K562 (cell line): ENCODE results near the gene BTN3A1. TPM values are rescaled to one million over a fixed set of nuclear protein-coding genes. Genes with fewer than 3 reads are reported as not detected.

Experiments
- ATAC-seq: fragments of 200-7000 bp; cut with Tn5 transposase; 3 replicates; pipeline ENCODE4 v1.9.1; 2020; ENCODE audit warnings: moderate library complexity
- BruUV-seq: library from RNA; stranded (reverse); fragments of 400-500 nt; replicated peaks from 2 replicates; lab custom pipeline; 2021; lab: Mats Ljungman, UMichigan
- CTCF ChIA-PET: fragments of 300-600 bp; formaldehyde crosslinking; extraction: SDS; loops from one replicate; lab custom pipeline; 2021; ENCODE audit warnings: low intra/inter-chr PET ratio; lab: Yijun Ruan, JAX
- POLR2A ChIA-PET: fragments of 300-600, 350-650 bp; sonication (Branson Sonifier 250); formaldehyde crosslinking; extraction: SDS; loops from one replicate; lab custom pipeline; 2021; ENCODE audit warnings: antibody characterized with exemption, inconsistent platforms; lab: Yijun Ruan, JAX
- DNase-seq, 4 experiments: peaks; one replicate each; pipeline versions ENCODE4 v3.0.0 to v3.0.0-alpha.2; 2011 to 2018; ENCODE audit warnings: low spot score in 3 of 4, mixed read lengths in 3 of 4; ENCODE audit errors: extremely low read depth in 1 of 4
- FAIRE-seq: peaks from 2 replicates; lab custom pipeline; 2011; peaks lifted over from hg19 to GRCh38; lab: Jason Lieb, UNC
- H2AFZ ChIP-seq: 2 replicates; pipeline ENCODE4 v1.6.0; 2011; ENCODE audit warnings: low read depth, low read length, control low read depth, inconsistent platforms
- H3K27ac ChIP-seq: fragments of 200-600 bp; 3 replicates; pipeline ENCODE4 v1.8.0; 2011; ENCODE audit warnings: low read depth, mild to moderate bottlenecking, control low read depth, inconsistent platforms, low read length, moderate library complexity, mixed read lengths; ENCODE audit errors: extremely low read depth
- H3K27me3 ChIP-seq, 2 experiments: fragments of 300-600 bp in 1 of 2; 2 replicates in 1 of 2; 3 replicates in 1 of 2; pipeline versions ENCODE4 v1.6.0 to v1.8.0; 2011; ENCODE audit warnings: inconsistent platforms in 2 of 2, low read length in 2 of 2, mild to moderate bottlenecking in 1 of 2, mixed read lengths in 1 of 2, moderate library complexity in 1 of 2; ENCODE audit not compliant: control insufficient read depth in 2 of 2, insufficient read depth in 2 of 2
- H3K36me3 ChIP-seq: fragments of 300-600 bp; 3 replicates; pipeline ENCODE4 v1.8.0; 2011; ENCODE audit warnings: mild to moderate bottlenecking, low read length, inconsistent platforms; ENCODE audit not compliant: control insufficient read depth, insufficient read depth
- H3K4me1 ChIP-seq, 2 experiments: fragments of 200-600 bp in 1 of 2; replicated peaks in 1 of 2; 2 replicates in 1 of 2; 3 replicates in 1 of 2; pipeline versions ENCODE4 v1.5.1 to v1.8.0; 2011; ENCODE audit warnings: inconsistent platforms in 2 of 2, low read length in 2 of 2, mild to moderate bottlenecking in 1 of 2, mixed read lengths in 1 of 2, moderate library complexity in 1 of 2; ENCODE audit not compliant: control insufficient read depth in 2 of 2, insufficient read depth in 2 of 2
- H3K4me2 ChIP-seq: 2 replicates; pipeline ENCODE4 v1.6.1; 2011; ENCODE audit warnings: low read length, control low read depth, inconsistent platforms, mixed read lengths; ENCODE audit not compliant: insufficient read depth
- H3K4me3 ChIP-seq: fragments of 200-600 bp; sonication (generic), shearing (Covaris generic); 2 replicates; pipeline ENCODE4 v1.5.1; 2016; ENCODE audit warnings: control low read depth, inconsistent platforms
- H3K79me2 ChIP-seq: fragments of 200-600 bp; 3 replicates; pipeline ENCODE4 v1.8.0; 2011; ENCODE audit warnings: low read length, inconsistent platforms; ENCODE audit not compliant: control insufficient read depth, insufficient read depth
- H3K9ac ChIP-seq, 2 experiments: 2 replicates each; pipeline versions ENCODE4 v1.6.0 to v1.6.1; 2011; ENCODE audit warnings: low read depth in 2 of 2, low read length in 2 of 2, control low read depth in 1 of 2, inconsistent platforms in 1 of 2, mild to moderate bottlenecking in 1 of 2, mixed read lengths in 1 of 2; ENCODE audit not compliant: insufficient read depth in 1 of 2
- H3K9me1 ChIP-seq: one replicate; pipeline ENCODE4 v1.6.0; 2011; ENCODE audit warnings: inconsistent platforms, mild to moderate bottlenecking, low read length, moderate library complexity; ENCODE audit not compliant: control insufficient read depth, insufficient read depth
- H3K9me3 ChIP-seq: replicated peaks from 2 replicates; pipeline ENCODE4 v1.5.1; 2011; ENCODE audit warnings: low read depth, low read length, inconsistent platforms; ENCODE audit not compliant: control insufficient read depth, insufficient read depth
- H4K20me1 ChIP-seq: replicated peaks from 2 replicates; pipeline ENCODE4 v1.6.1; 2011; ENCODE audit warnings: low read length, inconsistent platforms, mixed read lengths; ENCODE audit not compliant: control insufficient read depth, insufficient read depth
- ARID1B ChIP-seq: fragments of 450-650 bp; IDR thresholded peaks from 2 replicates; pipeline ENCODE4 v1.6.1; 2016; ENCODE audit warnings: antibody characterized with exemption, mild to moderate bottlenecking, inconsistent platforms
- DMBX1 ChIP-seq: fragments of 250-450 bp; sonication (Bioruptor Pico); IDR thresholded peaks from 2 replicates; pipeline ENCODE4 v1.8.0; 2022; ENCODE audit warnings: inconsistent platforms, mild to moderate bottlenecking, moderate library complexity, borderline replicate concordance
- GABPB1 ChIP-seq: sonication (generic); formaldehyde crosslinking; IDR thresholded peaks from 2 replicates; pipeline ENCODE4 v1.8.0; 2022; ENCODE audit warnings: mild to moderate bottlenecking, missing genetic modification reagents
- HDAC2 ChIP-seq: fragments of 450-650 bp; IDR thresholded peaks from 2 replicates; pipeline ENCODE4 v1.6.1; 2016; ENCODE audit warnings: mild to moderate bottlenecking
- KDM5B ChIP-seq: fragments of 200-600 bp; sonication (generic); IDR thresholded peaks from 2 replicates; pipeline ENCODE4 v1.6.1; 2012; ENCODE audit warnings: low read depth, mild to moderate bottlenecking, moderate library complexity, low read length, control low read depth, inconsistent platforms; ENCODE audit not compliant: insufficient replicate concordance
- L3MBTL2 ChIP-seq: fragments of 450-650 bp; IDR thresholded peaks from 2 replicates; pipeline ENCODE4 v1.6.1; 2016; ENCODE audit warnings: mild to moderate bottlenecking, moderate library complexity
- PHF20 ChIP-seq: fragments of 450-650 bp; IDR thresholded peaks from 2 replicates; pipeline ENCODE4 v1.6.1; 2018; ENCODE audit not compliant: partially characterized antibody
- PML ChIP-seq: IDR thresholded peaks from 2 replicates; pipeline ENCODE4 v1.6.1; 2012; ENCODE audit warnings: low read length, inconsistent platforms
- RBM25 ChIP-seq: fragments of 200-400 bp; formaldehyde crosslinking; IDR thresholded peaks from 2 replicates; pipeline ENCODE4 v1.6.1; 2018; ENCODE audit warnings: low read length, low read depth, moderate library complexity; ENCODE audit not compliant: severe bottlenecking
- SUPT5H ChIP-seq: fragments of 450-650 bp; IDR thresholded peaks from 2 replicates; pipeline ENCODE4 v1.6.1; 2016
- TCF3 ChIP-seq: sonication (generic); formaldehyde crosslinking; IDR thresholded peaks from 2 replicates; pipeline ENCODE4 v1.4.0; 2020; ENCODE audit warnings: mild to moderate bottlenecking, missing genetic modification reagents
- TCFL5 ChIP-seq: fragments of 250-450 bp; sonication (Bioruptor Pico); conservative IDR thresholded peaks from 2 replicates; pipeline ENCODE4 v1.6.1; 2021; ENCODE audit warnings: mild to moderate bottlenecking, moderate library complexity, matching md5 sums
- TFAM ChIP-seq: fragments of 250-450 bp; sonication (Bioruptor Pico); conservative IDR thresholded peaks from 2 replicates; pipeline ENCODE4 v1.5.0; 2021; ENCODE audit warnings: mild to moderate bottlenecking, moderate library complexity
- THAP7 ChIP-seq: fragments of 250-450 bp; sonication (Bioruptor Pico); IDR thresholded peaks from 2 replicates; pipeline ENCODE4 v1.5.0; 2021
- ZBTB1 ChIP-seq: sonication (generic); formaldehyde crosslinking; IDR thresholded peaks from 2 replicates; pipeline ENCODE4 v1.8.1; 2023; ENCODE audit warnings: missing genetic modification reagents, low read depth, mild to moderate bottlenecking, borderline replicate concordance
- ZFP1 ChIP-seq: fragments of 450-650 bp; formaldehyde crosslinking; IDR thresholded peaks from 2 replicates; pipeline ENCODE4 v1.4.0; 2020; ENCODE audit warnings: mild to moderate bottlenecking, mixed read lengths
- ZNF282 ChIP-seq: sonication (generic); formaldehyde crosslinking; IDR thresholded peaks from 2 replicates; pipeline ENCODE4 v1.8.1; 2023; ENCODE audit warnings: missing genetic modification reagents
- ZNF561 ChIP-seq: fragments of 450-650 bp; formaldehyde crosslinking; conservative IDR thresholded peaks from 2 replicates; pipeline ENCODE4 v1.4.0; 2020; ENCODE audit warnings: mild to moderate bottlenecking, moderate library complexity
- ZZZ3 ChIP-seq: fragments of 450-650 bp; IDR thresholded peaks from 2 replicates; pipeline ENCODE4 v1.6.1; 2016; ENCODE audit warnings: antibody characterized with exemption, mild to moderate bottlenecking, moderate library complexity
- WGBS: fragments of 100-300 bp; shearing (Covaris generic); methylation state at CpG from one replicate; pipeline ENCODE4 v1.1.6; 2016; ENCODE audit warnings: low coverage, mixed read lengths; ENCODE audit not compliant: insufficient coverage; ENCODE audit errors: missing lambda C conversion rate; 5-methylcytosine and 5-hydroxymethylcytosine counted together
- in situ Hi-C: fragments of 300-500 bp; cut with MboI; formaldehyde crosslinking; loops from 4 replicates; pipeline ENCODE4 v1.15.0; 2018; ENCODE audit warnings: inconsistent platforms, mixed read lengths
- intact Hi-C: fragments of 100-400 bp; cut with micrococcal nuclease; formaldehyde crosslinking; loops from 2 replicates; pipeline ENCODE4 v1.14.2; 2022
- polyA plus RNA-seq, 8 experiments: library from polyadenylated mRNA; depleted of rRNA in 4 of 8; stranded (reverse) in 5 of 8; unstranded in 3 of 8; fragments of >200 nt; fragmentation: Nextera tagmentation in 2 of 8; fragmentation: Illumina TruSeq in 1 of 8; extraction: Ambion mirVana in 2 of 8; extraction: Trizol in 1 of 8; gene quantifications; 2 replicates each; pipeline versions ENCODE4 v1.2.1 to v1.2.3, GENCODE V29; 2011 to 2014; ENCODE audit warnings: inconsistent platforms in 1 of 8, missing spikeins in 1 of 8
- total RNA-seq, 7 experiments: library from RNA; depleted of rRNA in 6 of 7; stranded (reverse); fragments of >200 nt in 6 of 7; fragmentation: Illumina TruSeq in 2 of 7; extraction: Trizol in 2 of 7; gene quantifications; 2 replicates each; pipeline versions ENCODE4 v1.2.1 to v1.2.3, GENCODE V29; 2011 to 2021; ENCODE audit warnings: low replicate concordance in 1 of 7
- TF ChIP-seq, protein P1 (sequence below): fragments of 450-650 bp; IDR thresholded peaks from 2 replicates; pipeline ENCODE4 v1.6.1; 2018; ENCODE audit not compliant: partially characterized antibody

The BTN3A1 gene
- total and polyA plus RNA-seq, 9 of the 15 experiments (the other 6 are each of a cell fraction or from before 2014, with no cell fraction given): 0.84 to 8.5 (median 3.9) TPM

- in situ Hi-C loops: no loop called here
- Histone ChIP-seq H3K4me1 (peaks cover 0 to 13% of the 10 kb centered on the region in 2 experiments; a peak in 3 of 5 replicates), H3K4me2 (no peak overlapping the region), H3K36me3 (peaks cover 11% of the 10 kb centered on the region; the same call in 1 of the 3 replicates), H3K9me1 (no peaks in the 10 kb centered on the region), H3K9me3 (no peaks in the 10 kb centered on the region), H3K27ac (no peak overlapping the region), H3K4me3 (no peak overlapping the region), H2AFZ (no peak overlapping the region), H3K79me2 (no peaks in the 10 kb centered on the region), H3K27me3 (no peaks in the 10 kb centered on the region), H4K20me1 (no peaks in the 10 kb centered on the region), H3K9ac (no peak overlapping the region)
- intact Hi-C loops: no loop called here
- ChIA-PET POLR2A (interaction anchor here (0.6 to 0.9 kb wide), 2 partner anchors 48 to 106 kb away, joined by 3 read pairs; no protein-coding TSS in a partner anchor), CTCF (no interaction called here)
- TF ChIP-seq TFAM: no peak
- TF ChIP-seq PHF20: no peak
- no peak for TF ChIP-seq HDAC2
- TF ChIP-seq ZBTB1: no peak
- no peak for TF ChIP-seq TCF3 (CRISPR knock-in tag)
- TF ChIP-seq THAP7 (CRISPR knock-in tag): no peak
- TF ChIP-seq ZFP1 (CRISPR knock-in tag): no peak
- no peak for TF ChIP-seq GABPB1 (CRISPR knock-in tag)
- TF ChIP-seq PML: no peak
- TF ChIP-seq, protein P1, sequence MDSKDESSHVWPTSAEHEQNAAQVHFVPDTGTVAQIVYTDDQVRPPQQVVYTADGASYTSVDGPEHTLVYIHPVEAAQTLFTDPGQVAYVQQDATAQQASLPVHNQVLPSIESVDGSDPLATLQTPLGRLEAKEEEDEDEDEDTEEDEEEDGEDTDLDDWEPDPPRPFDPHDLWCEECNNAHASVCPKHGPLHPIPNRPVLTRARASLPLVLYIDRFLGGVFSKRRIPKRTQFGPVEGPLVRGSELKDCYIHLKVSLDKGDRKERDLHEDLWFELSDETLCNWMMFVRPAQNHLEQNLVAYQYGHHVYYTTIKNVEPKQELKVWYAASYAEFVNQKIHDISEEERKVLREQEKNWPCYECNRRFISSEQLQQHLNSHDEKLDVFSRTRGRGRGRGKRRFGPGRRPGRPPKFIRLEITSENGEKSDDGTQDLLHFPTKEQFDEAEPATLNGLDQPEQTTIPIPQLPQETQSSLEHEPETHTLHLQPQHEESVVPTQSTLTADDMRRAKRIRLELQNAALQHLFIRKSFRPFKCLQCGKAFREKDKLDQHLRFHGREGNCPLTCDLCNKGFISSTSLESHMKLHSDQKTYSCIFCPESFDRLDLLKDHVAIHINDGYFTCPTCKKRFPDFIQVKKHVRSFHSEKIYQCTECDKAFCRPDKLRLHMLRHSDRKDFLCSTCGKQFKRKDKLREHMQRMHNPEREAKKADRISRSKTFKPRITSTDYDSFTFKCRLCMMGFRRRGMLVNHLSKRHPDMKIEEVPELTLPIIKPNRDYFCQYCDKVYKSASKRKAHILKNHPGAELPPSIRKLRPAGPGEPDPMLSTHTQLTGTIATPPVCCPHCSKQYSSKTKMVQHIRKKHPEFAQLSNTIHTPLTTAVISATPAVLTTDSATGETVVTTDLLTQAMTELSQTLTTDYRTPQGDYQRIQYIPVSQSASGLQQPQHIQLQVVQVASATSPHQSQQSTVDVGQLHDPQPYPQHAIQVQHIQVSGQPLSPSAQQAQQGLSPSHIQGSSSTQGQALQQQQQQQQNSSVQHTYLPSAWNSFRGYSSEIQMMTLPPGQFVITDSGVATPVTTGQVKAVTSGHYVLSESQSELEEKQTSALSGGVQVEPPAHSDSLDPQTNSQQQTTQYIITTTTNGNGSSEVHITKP: no peak
- TF ChIP-seq ZNF282 (CRISPR knock-in tag): no peak
- no peak for TF ChIP-seq SUPT5H
- no peak for TF ChIP-seq KDM5B
- no peak for TF ChIP-seq TCFL5
- TF ChIP-seq L3MBTL2: no peak
- TF ChIP-seq RBM25: no peak
- no peak for TF ChIP-seq ZZZ3
- no peak for TF ChIP-seq DMBX1 (CRISPR knock-in tag)
- no peak for TF ChIP-seq ARID1B
- no peak for TF ChIP-seq ZNF561 (CRISPR knock-in tag)
- ATAC-seq: no peak
- WGBS: 58% methylated on average over 5 of the region's 5 CpGs
- no peak for FAIRE-seq
- BruUV-seq: no TSS peak
- no peak for DNase-seq
These were observed 30.6 kb downstream of the BTN3A1 start for GRCh38 chr6:26432627-26433201.
